NK-92 treated with Interleukin-12 subunit alpha and Interleukin-12 subunit beta, amount 100 ng/mL, for 24 hours (cell line): ENCODE measurements around the gene OR6Q1.

ENCODE experiments used
- DNase-seq: peaks from one replicate; lab custom pipeline; 2025; lab: John Stamatoyannopoulos, UW

OR6Q1 gene

DNA sequence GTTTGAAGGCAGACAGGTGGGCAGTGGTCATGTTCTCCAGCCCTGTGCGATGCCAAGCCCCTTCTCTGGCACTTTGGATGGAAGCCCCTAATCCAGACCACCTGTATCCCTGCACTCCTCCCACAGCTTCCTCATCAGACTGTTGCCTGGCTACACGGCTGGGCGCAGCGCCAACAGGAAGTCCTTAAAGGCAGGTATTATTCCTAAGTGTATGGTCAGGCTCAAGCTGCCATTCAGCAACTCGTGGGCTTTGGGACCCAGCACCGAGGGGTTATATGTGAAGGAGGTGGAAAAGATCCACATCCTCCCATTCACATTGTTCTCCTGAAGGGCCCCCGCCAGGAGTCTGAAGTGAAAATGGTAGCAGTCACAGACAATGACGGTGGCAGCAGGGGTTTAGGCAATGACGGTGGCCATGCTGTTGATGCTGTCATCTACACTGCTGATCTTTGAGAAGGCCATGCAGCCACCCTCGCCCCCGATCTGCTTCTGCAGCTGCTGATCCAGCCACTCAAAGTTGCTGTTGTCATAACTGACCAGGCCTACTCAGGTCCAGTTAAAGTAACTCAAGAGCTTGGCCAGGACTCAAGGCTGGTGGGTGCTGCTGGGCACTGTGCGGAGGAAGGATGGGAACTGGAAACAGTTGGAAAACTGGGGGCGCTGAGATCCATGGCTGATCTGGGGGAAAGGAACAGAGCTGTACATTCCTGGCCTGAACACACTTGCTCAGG lies 27.7 kb downstream of the OR6Q1 start:
- no peak for DNase-seq

DNA sequence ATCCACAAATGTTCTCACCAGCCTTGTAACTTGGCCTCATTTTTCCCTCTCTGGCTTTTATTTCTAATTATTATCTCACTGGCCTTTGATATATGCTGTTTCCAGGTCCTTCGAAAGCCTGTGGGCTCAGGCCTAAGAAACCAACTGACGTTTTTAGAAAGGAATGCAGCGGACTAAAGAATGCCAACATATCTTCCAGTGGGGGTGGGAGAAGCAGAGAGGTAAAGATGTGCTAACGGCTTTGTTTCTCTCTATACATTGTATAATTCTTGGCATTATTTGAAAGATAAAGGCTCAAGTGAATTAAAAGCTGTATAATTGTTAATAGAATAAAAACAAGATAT lies 28.2 kb downstream of the OR6Q1 start:
- no peak for DNase-seq

DNA sequence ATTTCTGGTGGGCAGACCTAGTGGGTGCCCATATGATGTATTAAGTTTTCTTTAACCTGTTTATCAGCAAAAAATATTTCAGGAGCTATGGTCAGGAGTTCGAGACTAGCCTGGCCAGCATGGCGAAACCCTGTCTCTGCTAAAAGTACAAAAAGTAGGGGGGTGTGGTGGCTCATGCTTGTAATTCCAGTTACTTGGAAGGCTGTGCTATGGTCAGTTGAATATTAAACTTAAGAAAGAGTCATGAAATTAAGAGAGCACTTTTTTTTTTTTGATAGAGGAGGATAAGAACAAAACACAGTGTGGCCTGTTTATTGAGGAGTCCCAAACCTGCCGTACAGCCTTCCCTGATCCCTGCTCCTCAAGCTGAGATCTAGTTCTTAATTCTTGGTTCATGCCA lies 29.8 kb downstream of the OR6Q1 start:
- DNase-seq: no peak

DNA sequence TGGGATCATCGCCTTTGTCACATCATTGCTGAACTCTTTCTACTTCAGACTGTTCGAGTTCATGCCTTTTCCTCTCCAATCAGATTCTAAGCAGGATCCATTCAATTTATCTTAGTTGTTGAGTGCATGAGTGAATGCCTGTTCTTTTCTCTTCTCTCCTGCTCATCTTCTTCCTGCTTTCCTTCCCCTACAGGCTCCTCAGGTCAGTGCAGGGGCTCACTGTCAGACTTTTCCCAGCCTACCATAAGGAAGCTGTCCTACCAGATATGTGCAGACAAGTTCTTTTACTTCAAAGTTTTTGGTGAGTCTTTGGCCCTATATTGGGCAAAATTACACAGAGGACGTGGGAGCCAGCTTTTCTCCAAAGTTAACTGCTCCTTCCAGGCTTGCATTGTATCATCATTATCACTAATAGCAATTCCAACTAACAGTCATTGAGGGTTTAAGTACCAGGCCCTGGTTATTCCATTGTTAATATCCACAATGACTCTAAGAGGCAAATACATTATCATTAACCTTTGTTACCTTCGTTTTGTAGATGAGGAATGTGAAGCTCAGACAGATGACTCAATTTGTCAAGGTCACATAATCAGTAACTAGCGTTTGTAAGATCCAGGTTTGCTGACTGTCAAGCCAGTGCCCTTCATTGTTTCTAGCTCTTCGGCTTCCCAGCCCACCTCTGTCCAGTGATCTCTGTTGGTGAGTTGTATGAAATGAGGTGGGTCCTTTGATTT lies 30.4 kb downstream of the OR6Q1 start:
- DNase-seq: no peak

DNA sequence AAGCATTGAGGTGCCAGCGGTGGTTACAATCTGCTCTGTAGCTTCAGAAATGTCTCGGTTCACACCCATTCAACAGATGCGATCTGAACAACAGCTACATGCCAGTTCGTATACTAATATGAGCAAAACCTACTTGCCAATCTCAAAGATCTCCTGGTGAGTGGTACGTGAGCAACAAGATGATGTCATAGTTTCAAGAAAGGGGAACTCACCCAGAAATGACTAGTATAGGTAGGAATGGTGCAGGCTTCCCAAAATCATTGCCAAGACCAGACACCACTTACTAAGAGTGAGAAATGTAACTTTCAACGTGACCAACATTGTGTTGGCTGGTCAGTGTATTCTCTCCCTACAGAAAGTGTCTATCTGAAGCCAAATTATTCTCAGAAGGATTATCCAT lies 31.1 kb downstream of the OR6Q1 start:
- DNase-seq: no peak

DNA sequence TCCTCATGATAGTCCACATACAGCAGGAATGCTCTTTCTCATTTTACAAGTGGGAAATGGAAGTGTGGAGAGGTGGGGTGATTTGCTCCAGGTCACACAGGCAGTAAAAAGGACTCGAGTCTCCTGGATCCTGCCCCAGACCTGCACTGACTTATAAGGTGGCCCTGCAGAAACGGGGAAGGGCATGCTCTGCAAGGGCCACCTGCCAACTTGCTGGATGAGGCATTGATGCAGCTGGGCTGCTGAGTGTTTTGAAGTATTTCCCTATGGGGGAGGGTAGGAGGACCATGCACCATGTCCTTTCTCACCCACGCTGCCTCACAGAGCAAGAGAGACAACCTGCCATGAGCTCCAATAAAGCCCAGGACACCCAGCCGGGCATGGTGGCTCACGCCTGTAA lies 36.9 kb downstream of the OR6Q1 start:
- no peak for DNase-seq

DNA sequence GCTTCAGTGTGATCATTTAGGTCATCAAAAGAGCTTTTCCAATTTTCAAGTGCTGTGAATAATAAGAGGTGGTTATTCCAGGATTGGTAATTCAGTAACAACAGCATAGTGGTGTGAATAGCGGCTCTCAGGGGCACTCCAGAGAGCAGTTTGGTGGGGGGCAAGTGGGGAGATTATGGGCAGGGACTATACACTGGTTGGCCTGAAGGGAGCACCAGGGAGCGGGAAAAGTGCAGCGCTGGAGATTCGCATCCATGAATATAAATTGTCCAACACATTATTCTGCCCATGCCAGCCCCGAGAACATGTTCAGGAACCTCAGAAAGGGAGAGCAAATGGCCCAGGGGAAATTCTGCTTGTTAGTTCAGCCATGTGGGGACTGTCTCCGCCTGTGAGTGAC lies 37.9 kb downstream of the OR6Q1 start:
- no peak for DNase-seq

DNA sequence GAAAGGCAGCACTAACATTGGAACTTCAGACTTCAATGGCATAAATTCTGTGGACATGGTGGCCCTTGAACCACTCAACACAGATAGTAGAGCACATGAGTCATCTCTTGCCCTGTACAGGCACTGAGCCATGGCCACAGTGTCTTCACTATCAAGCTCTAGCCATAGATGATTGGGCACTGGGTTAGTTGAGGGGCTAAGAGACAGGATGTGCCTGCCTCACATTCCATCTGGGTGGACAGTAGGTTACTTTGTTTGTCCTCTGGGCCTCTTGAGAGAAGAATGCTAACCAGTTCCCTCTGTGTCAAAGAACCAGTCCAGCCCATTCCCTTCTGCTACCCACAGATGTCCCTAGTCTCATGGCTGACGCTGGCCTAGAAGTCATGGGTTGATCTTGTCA lies 39.8 kb downstream of the OR6Q1 start:
- DNase-seq: no peak

DNA sequence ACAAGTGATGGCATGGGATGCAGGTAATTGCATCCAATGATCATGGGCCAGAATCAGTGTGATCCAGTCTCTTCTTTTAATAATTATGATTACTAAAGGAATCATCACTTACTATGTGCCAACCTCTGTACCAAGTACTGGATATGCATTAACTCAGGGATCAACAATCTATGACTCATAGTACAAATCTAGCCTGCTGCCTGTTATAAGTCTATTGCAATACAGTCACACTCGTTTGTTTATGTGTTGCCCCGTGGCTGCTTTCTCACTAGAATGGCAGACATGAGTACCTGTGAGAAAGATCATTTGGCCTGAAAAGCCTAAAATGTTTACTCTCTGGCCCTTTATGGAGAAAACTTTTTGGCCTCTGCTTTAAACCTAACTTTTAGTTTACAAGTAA lies 45.0 kb downstream of the OR6Q1 start:
- no peak for DNase-seq
